Dedifferentiated amniotic fluid mesenchymal stem cell (primary cell): ENCODE results near the gene SLC15A3.
"Not testable (repeated sequence)": the region's sequence is repeated elsewhere in the genome, so short reads cannot be mapped to it uniquely, and the experiment has no call there.

Experiments used
- DNase-seq: peaks from one replicate; pipeline ENCODE4 v3.0.0-alpha.2; 2016; ENCODE audit errors: extremely low spot score

The SLC15A3 gene

GRCh38 chr11:60913793-60914632, 38.0 kb downstream of the SLC15A3 start, which contains the start of gene TMEM109:
Gene TMEM109 (plus strand): TSS chr11:60914158. CDS start chr11:60919694, 5,536 bp downstream.
- DNase-seq = peak; percentile 80

GRCh38 chr11:60912851-60913528, 39.0 kb downstream of the SLC15A3 start:
- DNase-seq = no peak

- no peak for DNase-seq
Observed at GRCh38 chr11:60912223-60912850, 39.6 kb downstream of the SLC15A3 start.

GRCh38 chr11:60910711-60911380, 41.1 kb downstream of the SLC15A3 start:
- DNase-seq = no peak

- DNase-seq = no peak
Observed at GRCh38 chr11:60910281-60910687, 41.7 kb downstream of the SLC15A3 start.

DNA sequence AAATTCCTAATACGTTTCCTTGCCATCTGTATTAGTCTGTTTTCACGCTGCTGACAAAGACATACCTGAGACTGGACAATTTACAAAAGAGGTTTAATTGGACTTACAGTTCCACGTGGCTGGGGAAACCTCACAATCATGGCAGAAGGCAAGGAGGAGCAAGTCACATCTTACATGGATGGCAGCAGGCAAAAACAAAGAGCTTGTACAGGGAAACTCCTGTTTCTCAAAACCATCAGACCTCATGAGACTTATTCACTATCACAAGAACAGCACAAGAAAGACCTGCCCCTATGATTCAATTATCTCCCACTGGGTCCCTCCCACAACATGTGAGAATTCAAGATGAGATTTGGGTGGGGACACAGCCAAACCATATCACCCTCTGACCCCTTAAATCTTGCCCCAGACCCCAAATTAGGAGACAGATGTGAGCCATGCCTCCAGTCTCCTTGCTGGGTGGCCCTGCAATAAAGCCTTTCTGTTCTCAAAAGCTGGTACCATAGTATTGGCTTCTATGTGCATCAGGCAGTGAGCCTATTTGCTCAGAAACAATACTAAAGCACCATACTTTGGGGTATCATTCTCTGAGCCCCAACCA, 42.2 kb downstream of the SLC15A3 start:
- not testable (repeated sequence) for DNase-seq

DNA sequence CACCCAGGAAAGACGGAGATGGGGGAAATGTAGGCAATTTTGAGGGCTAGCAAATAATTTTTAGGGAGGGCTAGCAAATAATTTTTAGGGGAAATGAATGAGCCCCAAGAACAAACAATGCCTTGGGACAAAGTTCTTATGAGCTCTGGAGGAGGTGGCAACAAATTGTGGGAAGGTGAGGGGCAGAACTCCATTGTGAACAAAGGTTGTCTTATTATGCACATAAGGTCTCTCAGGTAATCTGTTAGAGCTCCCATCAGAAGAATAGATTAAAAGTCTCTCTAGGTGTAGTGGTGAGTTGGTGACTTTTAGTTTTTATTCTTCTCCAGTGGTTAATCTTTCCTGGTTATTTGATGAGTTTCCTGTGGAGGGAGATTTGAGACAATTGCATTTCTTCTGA, 43.2 kb downstream of the SLC15A3 start:
- no peak for DNase-seq

GRCh38 chr11:60906132-60906972, 45.6 kb downstream of the SLC15A3 start, which contains the start of gene PRPF19:
Gene PRPF19 (minus strand): TSS chr11:60906585. CDS start chr11:60906382, 203 bp downstream.
- DNase-seq = peak; percentile 98

DNA sequence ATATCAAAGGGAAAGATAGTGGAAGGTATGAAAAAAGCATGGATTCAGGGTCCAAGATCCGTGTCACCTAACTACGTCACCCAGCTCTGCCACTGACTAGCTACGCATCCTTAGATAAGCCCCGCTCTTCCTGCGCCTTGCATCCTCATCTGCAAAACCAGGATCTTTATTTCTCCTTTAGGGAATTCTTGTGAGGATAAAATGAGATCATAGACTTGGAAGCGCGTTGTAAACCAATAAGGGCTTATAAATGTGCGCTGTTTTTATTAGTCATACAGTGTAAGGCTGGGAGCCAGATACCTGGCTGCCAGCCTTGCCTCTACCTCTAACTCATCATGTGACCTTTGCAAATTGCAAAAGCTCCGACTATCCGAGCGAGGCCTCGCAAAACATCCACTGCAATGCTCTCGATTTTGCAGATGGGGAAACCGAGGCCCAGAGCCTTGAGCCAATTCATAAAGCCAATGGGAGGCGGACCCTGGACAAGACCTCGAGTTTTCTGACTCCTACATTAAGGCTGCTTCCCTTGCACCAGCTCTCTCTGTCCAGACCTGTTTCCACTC, 46.3 kb downstream of the SLC15A3 start:
- DNase-seq = no peak

DNA sequence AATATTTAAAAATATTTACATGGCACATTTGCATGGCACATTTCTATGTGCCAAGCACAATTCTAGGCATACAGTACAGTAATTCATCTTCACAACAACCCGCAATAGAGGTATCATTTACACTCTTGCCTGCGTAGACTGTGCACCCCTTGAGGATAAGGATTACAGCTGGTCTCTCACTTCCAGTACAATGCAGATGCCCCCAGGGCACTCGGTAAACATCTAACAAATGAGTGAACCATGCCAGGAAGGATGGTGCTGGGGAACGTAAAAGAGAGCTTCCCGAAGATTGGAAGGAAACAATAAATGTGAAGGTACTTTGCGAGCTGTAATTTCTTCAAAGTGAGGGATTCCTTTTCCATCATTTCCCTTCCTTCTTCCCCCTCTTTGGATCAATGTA, 46.9 kb downstream of the SLC15A3 start:
- DNase-seq = no peak

DNA sequence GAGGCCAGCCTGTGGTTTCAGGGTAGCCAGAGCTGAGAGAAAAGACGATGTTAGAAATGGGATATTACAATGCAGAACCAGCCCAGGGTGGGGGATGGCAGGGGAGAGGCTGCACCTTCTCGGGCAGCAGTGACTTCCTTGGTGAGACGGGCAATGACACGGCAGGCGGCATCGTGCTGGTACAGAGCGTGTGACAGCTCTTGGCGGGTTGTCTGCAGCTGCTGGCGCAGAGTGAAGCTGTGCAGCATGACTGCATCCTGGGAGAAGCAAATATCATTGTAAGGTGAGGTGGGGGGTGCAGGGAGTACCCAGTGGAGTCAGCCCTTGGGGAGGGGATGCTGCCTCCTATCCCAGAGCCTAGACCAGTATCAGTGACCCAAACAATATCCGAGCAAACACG, 49.4 kb downstream of the SLC15A3 start:
- DNase-seq = no peak

- DNase-seq = no peak
Observed at GRCh38 chr11:60900673-60901404, 51.1 kb downstream of the SLC15A3 start.

GRCh38 chr11:60899977-60900376, 52.0 kb downstream of the SLC15A3 start:
- DNase-seq = no peak

GRCh38 chr11:60899046-60899936, 52.7 kb downstream of the SLC15A3 start:
- DNase-seq = peak; percentile 81

GRCh38 chr11:60897496-60897895, 54.5 kb downstream of the SLC15A3 start:
- no peak for DNase-seq

DNA sequence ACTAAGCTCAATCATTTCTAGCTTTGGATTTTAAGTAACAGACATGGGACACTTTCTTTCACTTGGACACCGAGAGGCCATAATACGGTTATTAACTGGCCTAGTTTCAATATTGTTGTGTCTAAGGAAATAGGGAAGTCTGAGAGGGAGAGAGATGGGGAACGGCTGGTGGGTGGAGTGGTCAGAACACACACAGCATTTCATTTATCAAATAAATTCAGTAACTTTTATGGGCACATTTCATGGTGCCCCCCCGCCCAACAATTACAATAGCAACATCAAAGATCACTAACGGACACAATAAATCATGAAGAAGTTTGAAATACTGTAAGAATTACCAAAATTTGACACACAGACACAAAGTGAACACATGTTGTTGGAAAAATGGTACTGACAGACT, 56.3 kb downstream of the SLC15A3 start:
- no peak for DNase-seq

DNA sequence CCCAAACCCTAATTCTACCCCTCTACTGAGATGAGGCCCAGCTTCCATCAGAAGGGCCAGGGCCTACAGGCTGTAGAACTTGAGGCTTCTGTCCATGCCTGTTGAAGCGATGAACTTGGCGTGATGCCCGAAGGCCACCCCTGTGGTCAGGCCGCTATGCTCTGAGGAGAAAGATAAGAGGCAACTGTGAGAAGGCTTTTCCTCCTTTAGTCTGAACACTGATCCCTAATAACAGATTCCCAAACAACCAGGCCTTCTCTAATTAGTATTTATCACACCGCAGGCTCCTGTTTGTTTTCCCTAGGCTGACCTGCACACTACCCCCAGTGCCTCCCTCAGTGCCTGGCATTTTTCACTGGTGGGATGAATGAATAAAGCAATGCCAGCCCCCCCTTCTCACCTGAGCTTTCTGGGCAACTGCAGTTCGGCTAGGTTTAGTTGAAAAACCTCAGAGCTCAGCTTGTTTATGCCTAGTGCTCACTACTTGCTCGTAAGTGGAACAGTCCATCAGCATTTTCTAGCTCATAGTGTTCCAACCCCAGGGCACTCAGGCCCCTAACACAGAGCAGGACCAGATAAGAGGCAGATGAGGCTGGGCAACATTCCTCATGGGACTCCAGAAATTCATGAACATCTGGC, 60.8 kb downstream of the SLC15A3 start:
- DNase-seq = no peak

DNA sequence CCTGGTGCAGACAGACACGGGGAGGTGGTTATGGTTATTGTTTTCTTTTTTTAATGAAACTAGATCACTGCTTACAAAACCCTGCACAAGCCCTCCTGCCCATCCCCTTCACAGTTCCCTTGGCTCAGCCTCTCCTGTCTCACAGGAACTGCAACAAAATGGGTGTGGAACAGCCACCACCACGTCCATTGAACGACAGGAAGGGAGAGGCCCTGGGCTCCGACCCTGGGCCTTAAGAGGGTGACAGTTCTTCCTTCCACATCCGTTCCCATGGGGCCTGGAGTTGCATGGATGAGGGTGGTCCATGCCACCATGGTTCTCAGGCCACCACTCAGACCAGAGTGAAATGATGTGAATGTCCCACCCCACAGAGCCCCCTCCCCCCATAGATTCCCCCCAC, 61.3 kb downstream of the SLC15A3 start:
- no peak for DNase-seq
